SIG-M5 treated with dmso at 0.1 percent for 504 hours (cell line): ENCODE results near the gene SGF29.

Experiments
- DNase-seq: peaks from one replicate; lab custom pipeline; 2025; ENCODE audit not compliant: unreplicated experiment; lab: John Stamatoyannopoulos, UW

The SGF29 gene

DNA sequence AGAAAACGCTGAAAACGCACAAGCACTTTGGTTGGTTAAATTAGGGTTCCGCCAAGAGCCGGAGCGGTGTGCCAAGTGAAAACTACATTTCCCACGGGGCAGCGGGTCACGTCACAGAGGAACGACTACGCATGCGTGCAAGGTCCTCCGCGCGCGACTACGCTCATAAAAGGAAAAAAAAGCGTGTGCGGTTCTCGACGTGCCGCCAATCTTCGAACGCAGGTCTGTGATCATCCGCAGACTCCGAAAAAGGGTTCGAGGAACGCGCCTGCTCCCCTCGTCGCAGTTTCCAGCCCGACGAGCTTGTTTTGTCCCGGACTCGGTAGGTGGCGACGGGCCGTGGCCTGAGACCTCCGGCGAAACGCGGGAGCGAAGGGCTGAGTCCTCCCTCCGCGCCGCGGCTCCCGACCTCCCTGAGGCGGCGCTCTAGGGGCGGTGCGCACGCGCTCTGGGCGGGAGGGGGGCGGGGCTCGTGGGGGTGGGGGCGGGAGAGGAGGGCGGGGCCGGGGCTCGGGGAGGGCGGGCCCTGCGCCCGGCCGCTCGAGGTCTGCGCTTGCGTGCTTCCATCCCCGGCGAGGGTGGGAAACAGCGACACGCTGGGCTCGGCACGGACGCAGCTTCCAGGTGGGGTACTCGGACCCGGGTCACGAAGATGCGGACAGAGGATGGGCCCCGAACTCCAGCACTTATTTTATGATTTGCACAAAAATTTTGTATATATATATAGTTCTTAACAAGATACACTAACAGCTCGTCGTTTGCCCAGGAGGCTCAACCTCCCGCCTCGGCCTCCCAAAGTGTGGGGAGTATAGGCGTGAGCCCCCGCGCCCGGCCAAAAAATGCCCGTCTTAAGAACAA, at the start of gene SGF29:
SGF29 (plus strand) TSS at position 145 of the 858 bp plus-strand sequence. CDS start 27,150 bp downstream, outside the sequence.
- peak; percentile 90 for DNase-seq

DNA sequence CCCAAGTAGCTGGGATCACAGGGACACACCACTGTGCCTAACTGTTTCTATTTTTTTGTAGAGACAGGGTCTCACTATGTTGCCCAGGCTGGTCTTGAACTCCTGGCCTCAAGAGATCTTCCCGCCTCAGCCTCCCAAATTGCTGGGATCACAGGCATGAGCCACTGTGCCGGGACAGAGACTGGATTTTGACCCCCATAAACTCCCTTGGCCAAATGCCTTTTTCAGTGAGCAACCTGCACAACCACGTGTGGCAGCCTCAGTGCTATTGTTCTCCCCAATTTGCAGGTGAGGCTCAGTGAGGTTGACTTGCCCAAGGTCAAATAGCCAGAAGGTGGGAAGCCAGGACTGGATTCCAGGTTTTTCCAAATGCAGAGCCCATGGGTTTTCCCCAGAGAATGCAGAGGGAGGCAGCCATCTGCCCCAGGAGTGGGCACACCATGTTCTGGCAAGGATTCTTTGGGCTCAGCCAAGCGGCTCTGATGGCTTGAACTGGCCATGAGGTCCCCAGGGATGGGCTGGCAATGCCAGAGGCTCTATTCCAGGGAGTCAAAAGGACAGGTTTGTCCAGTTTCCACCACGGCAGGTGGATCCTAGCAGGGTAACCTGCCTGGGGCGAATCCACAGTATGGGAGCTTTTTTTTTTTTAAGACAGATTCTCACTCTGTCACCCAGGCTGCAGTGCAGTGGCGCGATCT, 48.9 kb upstream of the SGF29 start:
- DNase-seq: peak; percentile 53

GRCh38 chr16:28505489-28506137, 48.1 kb upstream of the SGF29 start:
- DNase-seq: no peak

DNA sequence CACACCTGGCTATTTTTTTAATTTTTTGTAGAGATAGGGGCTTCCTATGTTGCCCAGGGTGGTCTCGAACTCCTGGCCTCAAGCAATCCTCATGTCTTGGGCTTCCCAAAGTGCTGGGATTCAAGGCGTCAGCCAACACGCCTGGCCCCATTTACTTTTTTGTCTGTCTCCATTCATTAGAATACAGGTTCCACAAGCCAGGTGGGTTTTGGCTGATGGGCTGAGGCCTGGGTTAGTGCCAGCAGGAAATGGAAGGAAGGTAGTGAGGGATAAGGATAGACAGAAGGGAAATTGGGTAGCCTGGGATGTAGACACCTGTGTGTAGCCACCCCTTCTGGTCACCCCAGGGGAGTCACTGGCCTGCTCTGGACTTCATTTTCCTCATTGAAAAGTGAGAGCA, 42.7 kb upstream of the SGF29 start:
- DNase-seq: no peak

DNA sequence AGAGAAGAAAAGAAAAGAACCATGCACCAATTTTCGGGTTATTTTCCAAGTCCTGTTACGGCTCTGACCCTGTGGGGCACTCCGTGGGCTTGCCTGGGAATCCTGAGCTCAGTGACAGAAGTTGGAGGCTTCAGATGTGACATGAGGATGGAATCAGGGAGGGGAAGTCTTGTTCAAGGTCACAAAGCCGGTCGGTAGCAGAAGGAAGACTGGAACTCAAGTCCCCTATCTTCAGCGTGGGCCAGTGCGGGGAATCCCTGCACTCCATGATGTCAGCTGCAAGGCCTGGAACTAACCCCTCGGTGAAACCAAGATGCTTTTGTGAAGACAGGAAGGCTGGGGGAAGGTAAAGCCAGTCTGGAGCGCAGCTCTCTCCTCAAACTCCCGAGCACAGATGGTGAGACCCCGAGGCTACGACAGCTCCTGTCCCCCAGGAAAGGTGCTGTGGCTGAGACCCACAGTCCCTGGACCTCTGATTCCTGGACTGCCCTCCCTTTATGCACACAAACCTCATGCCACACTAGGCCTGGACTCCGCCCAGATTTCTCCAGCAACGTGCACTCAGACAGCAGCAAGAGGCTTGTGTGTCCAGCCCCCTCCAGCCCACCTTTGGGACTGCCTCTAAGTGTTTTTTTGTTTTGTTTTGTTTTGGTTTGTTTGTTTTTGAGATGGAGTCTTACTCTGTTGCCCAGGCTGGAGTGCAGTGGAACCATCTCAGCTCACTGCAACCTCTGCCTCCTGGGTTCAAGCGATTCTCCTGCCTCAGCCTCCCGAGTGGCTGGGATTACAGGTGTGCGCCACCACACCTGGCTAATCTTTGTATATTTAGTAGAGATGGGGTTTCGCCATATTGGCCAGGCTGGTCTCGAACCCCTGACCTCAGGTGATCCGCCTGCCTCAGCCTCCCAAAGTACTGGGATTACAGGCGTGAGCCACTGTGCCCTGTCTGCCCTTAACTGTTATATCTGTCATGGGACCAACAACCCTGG, 41.6 kb upstream of the SGF29 start:
- DNase-seq: no peak

DNA sequence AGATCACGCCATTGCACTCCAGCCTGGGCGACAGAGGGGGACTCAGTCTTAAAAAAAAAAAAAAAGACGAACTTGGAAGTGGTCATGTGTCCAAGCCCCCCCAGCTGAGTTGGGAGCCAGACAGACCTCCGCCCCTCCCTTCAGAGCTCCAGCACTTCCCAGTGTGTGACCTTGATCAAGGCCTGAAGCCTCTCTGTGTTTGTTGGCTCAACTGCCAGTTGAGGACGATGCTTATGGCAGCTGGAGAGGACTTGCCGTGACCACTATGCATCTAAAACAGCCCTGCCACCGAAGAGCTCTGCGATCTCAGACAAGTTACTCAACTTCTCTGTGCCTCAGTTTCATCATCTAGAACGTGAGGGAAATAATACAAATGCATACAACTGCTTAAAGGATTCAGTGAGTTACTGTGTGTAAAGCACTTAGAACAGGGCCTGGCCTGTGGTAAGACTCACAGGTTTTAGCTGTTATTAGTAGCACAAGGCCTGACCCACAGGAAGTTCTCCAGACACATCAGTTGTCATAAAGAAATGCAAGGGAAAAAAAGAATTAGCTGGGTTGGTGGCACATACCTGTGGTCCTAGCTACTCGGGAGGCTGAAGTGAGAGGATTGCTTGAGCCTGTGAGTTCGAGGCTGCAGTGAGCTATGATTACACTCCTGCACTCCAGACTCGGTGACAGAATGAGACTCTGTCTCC, 40.1 kb upstream of the SGF29 start:
- no peak for DNase-seq

DNA sequence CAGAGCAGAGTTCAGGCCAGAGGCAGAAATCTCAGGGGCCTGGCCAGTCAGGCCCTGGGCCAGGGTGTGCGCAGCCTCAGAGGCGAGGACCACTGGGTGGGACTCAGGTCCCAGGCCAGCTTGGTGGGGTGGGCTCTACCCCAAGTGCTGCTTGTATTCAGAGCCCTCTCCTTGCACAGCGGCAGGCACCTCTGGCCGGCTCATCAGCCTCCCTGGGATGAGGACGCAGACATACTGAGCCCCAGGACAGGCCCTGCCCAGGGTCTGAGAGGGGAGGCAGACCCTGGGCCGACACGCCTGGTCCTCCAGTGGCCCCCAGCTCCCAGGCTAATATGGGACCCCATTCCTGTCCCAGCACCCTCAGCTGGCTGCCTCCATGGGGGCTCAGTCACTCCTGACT, 39.5 kb upstream of the SGF29 start:
- DNase-seq: no peak

DNA sequence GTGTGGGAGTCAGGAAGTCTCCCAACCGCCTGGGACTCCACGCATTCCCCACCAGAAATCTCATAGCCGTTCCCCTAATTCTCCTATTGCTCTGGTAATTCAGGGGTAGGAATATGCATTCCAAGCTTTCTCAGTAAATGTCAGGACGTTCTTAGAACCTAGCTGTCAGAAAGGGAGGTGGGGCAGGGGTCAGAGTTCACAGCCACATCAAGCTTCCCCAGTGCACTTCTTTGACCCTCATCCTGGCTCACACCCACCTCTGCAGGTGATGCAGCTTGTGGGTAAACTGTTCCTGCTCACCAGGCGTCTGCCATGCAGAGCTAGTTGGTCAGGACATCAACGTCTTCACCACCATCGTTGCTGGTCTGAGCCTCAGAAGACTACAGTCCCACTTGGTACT, 33.0 kb upstream of the SGF29 start:
- DNase-seq: no peak

- no peak for DNase-seq
These were observed 32.3 kb upstream of the SGF29 start for GRCh38 chr16:28521436-28521835.

DNA sequence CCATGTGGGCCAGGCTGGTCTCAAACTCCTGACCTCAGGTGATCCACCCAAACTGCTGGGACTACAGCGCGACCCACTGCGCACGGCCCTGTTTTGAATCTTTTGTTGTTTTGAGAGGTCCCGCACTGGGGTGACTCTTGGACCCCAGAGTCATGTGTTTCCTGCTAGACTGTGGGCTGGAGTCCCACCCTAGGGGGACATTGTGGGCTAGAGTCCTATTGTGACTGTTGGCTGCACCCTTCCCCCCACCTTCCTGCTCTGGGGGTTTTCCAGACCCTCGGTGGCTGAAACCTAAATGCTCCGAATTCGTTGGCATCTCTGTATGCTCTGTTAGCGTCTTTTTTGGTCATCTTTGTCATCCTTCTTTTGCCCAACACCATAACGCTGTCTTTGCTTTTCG, 30.9 kb upstream of the SGF29 start:
- DNase-seq: no peak

DNA sequence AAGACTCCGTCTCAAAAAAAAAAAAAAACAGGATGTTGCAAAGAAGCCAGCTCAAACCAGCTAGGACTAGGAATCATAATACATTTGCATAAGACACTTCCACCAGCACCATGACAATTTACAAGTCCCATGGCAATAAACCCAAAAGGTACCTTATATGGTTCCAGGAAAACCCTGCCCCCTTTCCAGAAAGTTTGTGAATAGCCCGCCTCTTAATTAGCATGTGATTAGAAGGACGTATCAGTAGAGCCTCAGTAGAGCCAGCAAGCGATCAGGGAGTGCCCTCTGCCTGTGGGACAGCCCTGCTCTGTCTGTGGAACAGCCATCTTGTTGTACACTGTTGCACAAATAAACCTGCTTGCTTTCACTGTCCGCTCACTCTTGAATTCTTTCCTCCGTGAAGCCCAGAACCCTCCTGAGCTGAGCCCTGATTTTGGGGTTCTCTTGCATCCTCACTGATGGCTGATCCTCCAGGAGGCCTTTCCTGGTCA, 29.0 kb upstream of the SGF29 start:
- no peak for DNase-seq

GRCh38 chr16:28526201-28527099, 27.3 kb upstream of the SGF29 start:
- DNase-seq: no peak

DNA sequence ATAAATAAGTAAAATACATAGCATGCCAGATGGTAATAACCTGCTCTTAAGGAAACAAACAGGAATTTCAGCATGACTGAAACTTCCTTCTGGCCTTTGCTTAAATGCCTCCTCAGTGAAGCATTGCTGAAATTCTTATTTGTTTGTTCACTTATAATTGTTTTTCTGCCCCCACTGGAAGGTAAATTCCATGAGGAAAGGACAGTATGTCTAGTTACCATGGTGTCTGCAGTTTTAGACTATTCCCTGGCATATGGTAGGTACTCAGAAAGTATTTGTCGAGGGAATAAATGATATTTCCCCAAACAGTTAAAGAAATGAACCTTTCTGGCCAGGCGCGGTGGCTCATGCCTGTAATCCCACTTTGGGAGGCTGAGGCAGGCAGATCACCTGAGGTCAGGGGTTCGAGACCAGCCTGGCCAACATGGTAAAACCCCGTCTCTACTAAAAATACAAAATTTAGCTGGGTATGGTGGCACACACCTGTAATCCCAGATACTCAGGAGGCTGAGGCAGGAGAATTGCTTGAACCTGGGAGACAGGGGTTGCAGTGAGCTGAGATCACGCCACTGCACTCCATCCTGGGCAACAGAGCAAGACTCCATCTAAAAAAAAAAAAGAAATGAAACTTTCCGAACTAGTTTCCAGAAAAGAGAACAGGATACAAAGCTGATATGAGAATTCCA, 26.5 kb upstream of the SGF29 start:
- peak; percentile 33 for DNase-seq

DNA sequence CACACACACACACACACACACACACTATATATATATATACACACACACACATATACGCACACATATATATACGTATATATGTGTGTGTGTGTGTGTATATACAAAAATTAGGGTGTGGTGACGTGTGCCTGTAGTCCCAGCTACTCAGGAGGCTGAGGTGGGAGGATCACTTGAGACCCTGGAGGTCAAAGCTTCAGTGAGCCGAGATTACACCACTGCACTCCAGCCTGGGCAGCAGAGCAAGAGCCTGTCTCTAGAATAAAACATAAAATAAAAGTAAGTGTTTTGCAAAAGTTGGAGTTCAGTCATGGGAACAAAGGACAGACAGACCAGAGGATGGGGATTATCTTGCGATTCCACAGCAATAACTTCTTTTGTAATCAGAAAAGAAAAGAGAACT, 25.7 kb upstream of the SGF29 start:
- DNase-seq: no peak

GRCh38 chr16:28528463-28528867, 25.3 kb upstream of the SGF29 start:
- DNase-seq: no peak

DNA sequence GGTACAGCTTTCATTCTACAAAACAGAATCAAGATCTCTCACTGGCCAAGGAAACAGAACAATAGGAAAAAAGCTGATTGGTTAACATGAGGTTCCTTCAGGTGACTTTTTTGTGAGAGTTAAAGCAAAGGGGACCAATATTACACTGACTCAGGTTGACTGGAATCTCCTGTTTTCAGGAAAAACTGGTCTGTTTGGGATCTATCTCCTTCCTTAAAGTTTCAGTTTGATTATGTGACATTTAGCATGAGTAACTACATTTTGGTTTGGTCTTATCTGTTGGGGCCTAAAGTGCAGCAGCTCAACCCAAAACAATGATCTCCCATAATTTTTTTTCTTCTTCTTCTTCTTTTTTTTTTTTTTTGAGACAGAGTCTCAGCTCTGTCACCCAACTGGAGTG, 24.6 kb upstream of the SGF29 start:
- DNase-seq: no peak

GRCh38 chr16:28531777-28532744, 21.7 kb upstream of the SGF29 start:
- no peak for DNase-seq
